Mucosa of descending colon (tissue), 3 donors: ENCODE measurements around the gene PPFIBP2. TPM values are rescaled to one million over a fixed set of nuclear protein-coding genes. Genes with fewer than 3 reads are reported as not detected.

Experiments used
- ATAC-seq: fragments of 200-7000 bp; cut with Tn5 transposase; one replicate; pipeline ENCODE4 v1.9.1; 2020; ENCODE audit warnings: mild to moderate bottlenecking, moderate library complexity
- DNase-seq, 3 donors: peaks; one replicate each; pipeline ENCODE4 v3.0.0-alpha.2; 2020
- H3K36me3 ChIP-seq: fragments of 200-600 bp; one replicate; pipeline ENCODE4 v1.8.0; 2021; ENCODE audit warnings: low read depth, mild to moderate bottlenecking
- H3K4me1 ChIP-seq: fragments of 200-600 bp; one replicate; pipeline ENCODE4 v1.8.0; 2021; ENCODE audit warnings: low read depth, mild to moderate bottlenecking
- H3K4me3 ChIP-seq: fragments of 200-600 bp; one replicate; pipeline ENCODE4 v1.8.0; 2021; ENCODE audit warnings: mild to moderate bottlenecking
- H3K9me3 ChIP-seq: fragments of 200-600 bp; one replicate; pipeline ENCODE4 v1.8.0; 2021; ENCODE audit warnings: mild to moderate bottlenecking
- CTCF ChIP-seq: fragments of 200-600 bp; IDR thresholded peaks from one replicate; pipeline ENCODE4 v1.8.0; 2022; ENCODE audit warnings: antibody characterized with exemption, mild to moderate bottlenecking
- intact Hi-C, 2 donors: fragments of 100-400 bp; cut with DNase I in 1 of 2; cut with micrococcal nuclease in 1 of 2; formaldehyde crosslinking; loops; one replicate each; pipeline versions ENCODE4 v1.11.0 to v1.11.1; 2022; cut with DNase I, micrococcal nuclease
- total RNA-seq, 3 donors: library from RNA; stranded (reverse); fragmentation: NEBNext Ultra II Directional in 2 of 3; extraction: Animal tissue kit (Norgen Biotek cat#: 25700) in 2 of 3; gene quantifications; one replicate each; pipeline versions ENCODE4 v1.2.1 to v1.2.4, GENCODE V29; 2021 to 2023
- donor health status: DM: no; HTN: no; CAD: no; lungs with moderate emphysema.
- donor health status: DM: no; HTN: no; CAD: no.
- donor health status: DM: no; HTN: yes; CAD: no.

PPFIBP2 gene
- total RNA-seq, 3 donors from 2014 or later, result 40.1 to 83.5 (median 69.2) TPM

- TF ChIP-seq CTCF, result no peak
- H3K4me1 ChIP-seq, result peaks cover 9% of the 10 kb centered on the region
- H3K9me3 ChIP-seq, result no peaks in the 10 kb centered on the region
- ATAC-seq (no peak), DNase-seq (no peak)
- no peak overlapping the region for H3K4me3 ChIP-seq
- intact Hi-C loops, result no loop called here
- H3K36me3 ChIP-seq, result no peaks in the 10 kb centered on the region
Observed at GRCh38 chr11:7668911-7669310, 155.1 kb downstream of the PPFIBP2 start.

- no peak for DNase-seq
- no peak for TF ChIP-seq CTCF
- intact Hi-C loops, result no loop called here
Observed at GRCh38 chr11:7670641-7671040, 156.8 kb downstream of the PPFIBP2 start.

GRCh38 chr11:7671347-7672215 is 157.8 kb downstream of the PPFIBP2 start:
- no peaks in the 10 kb centered on the region for H3K9me3 ChIP-seq
- no peak for TF ChIP-seq CTCF
- no peak overlapping the region for H3K4me3 ChIP-seq
- H3K36me3 ChIP-seq, result no peaks in the 10 kb centered on the region
- peaks cover 5% of the 10 kb centered on the region for H3K4me1 ChIP-seq
- intact Hi-C loops, result no loop called here
- ATAC-seq (no peak), DNase-seq (no peak)

More at GRCh38 chr11:7670641-7671040, 156.8 kb downstream of the PPFIBP2 start:
- H3K4me3 ChIP-seq, result no peak overlapping the region
- peaks cover 6% of the 10 kb centered on the region for H3K4me1 ChIP-seq
- ATAC-seq, result no peak
- H3K36me3 ChIP-seq, result no peaks in the 10 kb centered on the region
- no peaks in the 10 kb centered on the region for H3K9me3 ChIP-seq

GRCh38 chr11:7672276-7672959 is 158.6 kb downstream of the PPFIBP2 start:
- no peaks in the 10 kb centered on the region for H3K9me3 ChIP-seq
- intact Hi-C loops, result no loop called here
- TF ChIP-seq CTCF, result no peak
- no peaks in the 10 kb centered on the region for H3K36me3 ChIP-seq
- DNase-seq, result no peak
- peaks cover 5% of the 10 kb centered on the region for H3K4me1 ChIP-seq
- H3K4me3 ChIP-seq, result no peak overlapping the region
- ATAC-seq, result no peak

- intact Hi-C loops, result no loop called here
- H3K4me3 ChIP-seq, result peak within 1 kb of the TSS; percentile 21
- peak; percentile 78 to 86 (median 83) for DNase-seq
- H3K4me1 ChIP-seq, result peaks cover 5% of the 10 kb centered on the region
- H3K9me3 ChIP-seq, result no peaks in the 10 kb centered on the region
- ATAC-seq, result peak; percentile 90
- no peaks in the 10 kb centered on the region for H3K36me3 ChIP-seq
- TF ChIP-seq CTCF, result no peak
Observed at GRCh38 chr11:7672960-7673723, 159.3 kb downstream of the PPFIBP2 start, which contains the start of gene CYB5R2. CYB5R2 (minus strand) TSS chr11:7673500; CDS start chr11:7672825, 675 bp downstream.
